Thymus (tissue), 11 donors: Measurements from ENCODE around the gene SCAI. TPM values are rescaled to one million over a fixed set of nuclear protein-coding genes. Genes with fewer than 3 reads are reported as not detected.

ENCODE experiments used
- DNase-seq, 9 donors: peaks; one replicate each; pipeline ENCODE4 v3.0.0-alpha.2; 2013; ENCODE audit warnings: low spot score in 9 of 9, low read depth in 6 of 9, missing footprints in 1 of 9
- H3K27ac ChIP-seq, 2 donors: one replicate each; pipeline ENCODE4 v1.5.1; 2013; ENCODE audit warnings: control low read depth in 1 of 2, low read depth in 1 of 2, low read length in 1 of 2, mild to moderate bottlenecking in 1 of 2, moderate library complexity in 1 of 2
- H3K27me3 ChIP-seq, 2 donors: one replicate each; pipeline ENCODE4 v1.5.1; 2013; ENCODE audit warnings: low read length in 1 of 2; ENCODE audit not compliant: control insufficient read depth in 2 of 2, insufficient read depth in 1 of 2
- H3K36me3 ChIP-seq, 2 donors: one replicate each; pipeline ENCODE4 v1.5.1; 2013; ENCODE audit warnings: low read length in 1 of 2, mild to moderate bottlenecking in 1 of 2, moderate library complexity in 1 of 2; ENCODE audit not compliant: control insufficient read depth in 2 of 2, insufficient read depth in 2 of 2
- H3K4me1 ChIP-seq, 2 donors: one replicate each; pipeline ENCODE4 v1.5.1; 2013; ENCODE audit warnings: low read length in 2 of 2; ENCODE audit not compliant: control insufficient read depth in 2 of 2, insufficient read depth in 2 of 2
- H3K4me3 ChIP-seq, 2 donors: one replicate each; pipeline ENCODE4 v1.5.1; 2013; ENCODE audit warnings: low read length in 2 of 2, control low read depth in 1 of 2, mild to moderate bottlenecking in 1 of 2
- H3K9me3 ChIP-seq, 2 donors: one replicate each; pipeline ENCODE4 v1.5.1; 2013; ENCODE audit warnings: low read length in 1 of 2, mild to moderate bottlenecking in 1 of 2; ENCODE audit not compliant: control insufficient read depth in 2 of 2, insufficient read depth in 1 of 2
- WGBS: extraction: QIAGEN DNeasy Blood & Tissue Kit; methylation state at CpG from one replicate; pipeline ENCODE4 v1.1.7; 2013; 5-methylcytosine and 5-hydroxymethylcytosine counted together
- polyA plus RNA-seq: library from polyadenylated mRNA; stranded (reverse); fragments of 200-250 nt; gene quantifications from one replicate; pipeline ENCODE4 v1.2.3, GENCODE V29; 2013
- total RNA-seq: library from RNA; stranded (reverse); fragments of 120-200 nt; gene quantifications from one replicate; pipeline ENCODE4 v1.2.4, GENCODE V29; 2013
- donor health status: healthy.

SCAI gene
- total and polyA plus RNA-seq, 2 donors = 9.4 to 23.5 TPM

- WGBS = 97% methylated on average over 2 of the region's 2 CpGs
- peaks cover 0 to 6% of the 10 kb centered on the region in 2 donors for H3K27me3 ChIP-seq
- H3K9me3 ChIP-seq = no peaks in the 10 kb centered on the region
- DNase-seq = no peak
- H3K4me1 ChIP-seq = no peaks in the 10 kb centered on the region
- no peak overlapping the region for H3K27ac ChIP-seq
- no peak overlapping the region for H3K4me3 ChIP-seq
- H3K36me3 ChIP-seq = peaks cover 22 to 24% of the 10 kb centered on the region in 2 donors
These were observed 235.2 kb downstream of the SCAI start for GRCh38 chr9:124908098-124908497.

GRCh38 chr9:124906966-124907365, 236.4 kb downstream of the SCAI start:
- DNase-seq = no peak
- Histone ChIP-seq H3K27me3 (peaks cover 0 to 12% of the 10 kb centered on the region in 2 donors), H3K9me3 (no peaks in the 10 kb centered on the region), H3K4me1 (no peaks in the 10 kb centered on the region), H3K36me3 (peaks cover 14 to 22% of the 10 kb centered on the region in 2 donors), H3K27ac (no peak overlapping the region), H3K4me3 (no peak overlapping the region)
- 97% methylated on average over 1 of the region's 1 CpG for WGBS

- Histone ChIP-seq H3K4me3 (no peak overlapping the region), H3K36me3 (peaks cover 25 to 28% of the 10 kb centered on the region in 2 donors), H3K4me1 (no peaks in the 10 kb centered on the region), H3K27ac (no peak overlapping the region), H3K27me3 (peaks cover 3 to 39% of the 10 kb centered on the region in 2 donors), H3K9me3 (peaks cover 0 to 12% of the 10 kb centered on the region in 2 donors)
- 95% methylated on average over 9 of the region's 9 CpGs for WGBS
- DNase-seq = no peak
These were observed 243.5 kb downstream of the SCAI start for GRCh38 chr9:124899845-124900244.

GRCh38 chr9:124897570-124898460, 245.5 kb downstream of the SCAI start:
- peaks cover 3 to 42% of the 10 kb centered on the region in 2 donors for H3K27me3 ChIP-seq
- H3K9me3 ChIP-seq = peaks cover 0 to 12% of the 10 kb centered on the region in 2 donors
- DNase-seq = no peak
- H3K4me1 ChIP-seq = no peaks in the 10 kb centered on the region
- no peak overlapping the region for H3K4me3 ChIP-seq
- peaks cover 25 to 31% of the 10 kb centered on the region in 2 donors for H3K36me3 ChIP-seq
- WGBS = 98% methylated on average over 6 of the region's 6 CpGs
- H3K27ac ChIP-seq = no peak overlapping the region

GRCh38 chr9:124894741-124895170, 248.6 kb downstream of the SCAI start:
- H3K4me1 ChIP-seq = no peaks in the 10 kb centered on the region
- DNase-seq = peak; percentile 33 to 82 (median 50)
- peaks cover 15 to 54% of the 10 kb centered on the region in 2 donors for H3K27me3 ChIP-seq
- H3K4me3 ChIP-seq = no peak overlapping the region
- peaks cover 32 to 35% of the 10 kb centered on the region in 2 donors for H3K36me3 ChIP-seq
- H3K27ac ChIP-seq = no peak overlapping the region
- H3K9me3 ChIP-seq = peaks cover 0 to 12% of the 10 kb centered on the region in 2 donors

GRCh38 chr9:124894035-124894740, 249.1 kb downstream of the SCAI start:
- peaks cover under 1 to 12% of the 10 kb centered on the region in 2 donors for H3K9me3 ChIP-seq
- peaks cover 37% of the 10 kb centered on the region in 2 donors for H3K36me3 ChIP-seq
- no peak overlapping the region for H3K4me3 ChIP-seq
- no peaks in the 10 kb centered on the region for H3K4me1 ChIP-seq
- H3K27me3 ChIP-seq = peaks cover 18 to 54% of the 10 kb centered on the region in 2 donors
- no peak for DNase-seq
- H3K27ac ChIP-seq = no peak overlapping the region
- WGBS = 97% methylated on average over 9 of the region's 9 CpGs

Other genes starting within 250 kb of the SCAI start
- gene GOLGA1, start 202.4 kb downstream of the SCAI start, total RNA-seq = 7.3 TPM
- gene GOLGA1, start 202.4 kb downstream of the SCAI start, polyA plus RNA-seq = 9.5 TPM
- 35.6 TPM for gene PPP6C, start 46.3 kb upstream of the SCAI start, total RNA-seq
- gene PPP6C, start 46.3 kb upstream of the SCAI start, polyA plus RNA-seq = 37.6 TPM
- gene RABEPK, start 57.0 kb upstream of the SCAI start, total RNA-seq = 25.7 TPM
- gene RABEPK, start 57.0 kb upstream of the SCAI start, polyA plus RNA-seq = 19.5 TPM
- 38.6 TPM for gene HSPA5, start 97.8 kb upstream of the SCAI start, total RNA-seq
- gene HSPA5, start 97.8 kb upstream of the SCAI start, polyA plus RNA-seq = 113 TPM
- 23.0 TPM for gene GAPVD1, start 118.3 kb upstream of the SCAI start, total RNA-seq
- 12.9 TPM for gene GAPVD1, start 118.3 kb upstream of the SCAI start, polyA plus RNA-seq